Natural killer cell (primary cell): ENCODE results near the gene COG6. TPM values are rescaled to one million over a fixed set of nuclear protein-coding genes. Genes with fewer than 3 reads are reported as not detected.

Experiments used
- ATAC-seq, 3 donors: fragments of 150-1000 bp in 2 of 3; fragments of 200-7000 bp in 1 of 3; cut with Tn5 transposase; 1 replicate in 1 of 3; 2 replicates in 2 of 3; pipeline ENCODE4 v1.10.0; 2021; ENCODE audit warnings: mild to moderate bottlenecking in 2 of 3, moderate library complexity in 2 of 3
- DNase-seq, 2 donors: peaks; one replicate each; pipeline versions ENCODE4 v3.0.0 to v3.0.0-alpha.2; 2013 to 2021; ENCODE audit warnings: mixed read lengths in 1 of 2
- H3K27ac ChIP-seq: one replicate; pipeline ENCODE4 v1.5.1; 2013; ENCODE audit warnings: mild to moderate bottlenecking, low read length
- H3K27me3 ChIP-seq: one replicate; pipeline ENCODE4 v1.6.1; 2013; ENCODE audit warnings: low read length; ENCODE audit not compliant: control insufficient read depth, insufficient read depth
- H3K36me3 ChIP-seq: one replicate; pipeline ENCODE4 v1.6.1; 2013; ENCODE audit warnings: low read length; ENCODE audit not compliant: control insufficient read depth, insufficient read depth
- H3K4me1 ChIP-seq: one replicate; pipeline ENCODE4 v1.6.1; 2013; ENCODE audit warnings: low read length; ENCODE audit not compliant: control insufficient read depth, insufficient read depth
- H3K4me3 ChIP-seq: one replicate; pipeline ENCODE4 v1.5.1; 2013; ENCODE audit warnings: low read length
- H3K9me3 ChIP-seq: one replicate; pipeline ENCODE4 v1.6.1; 2013; ENCODE audit warnings: low read length; ENCODE audit not compliant: control insufficient read depth, insufficient read depth
- H3K27ac Mint-ChIP-seq, 2 donors: one replicate each; pipeline ENCODE4 v1.8.0; 2022; ENCODE audit warnings: mild to moderate bottlenecking in 2 of 2, mixed read lengths in 2 of 2, moderate library complexity in 1 of 2
- H3K27me3 Mint-ChIP-seq, 2 donors: one replicate each; pipeline ENCODE4 v1.8.0; 2022; ENCODE audit warnings: low read depth in 2 of 2, mixed read lengths in 2 of 2
- H3K36me3 Mint-ChIP-seq: one replicate; pipeline ENCODE4 v1.8.0; 2022; ENCODE audit warnings: mixed read lengths
- H3K4me1 Mint-ChIP-seq, 2 donors: one replicate each; pipeline ENCODE4 v1.8.0; 2022; ENCODE audit warnings: mixed read lengths in 2 of 2
- H3K4me3 Mint-ChIP-seq: one replicate; pipeline ENCODE4 v1.8.0; 2022; ENCODE audit warnings: mild to moderate bottlenecking, moderate library complexity, mixed read lengths
- H3K9me3 Mint-ChIP-seq, 2 donors: one replicate each; pipeline ENCODE4 v1.8.0; 2022; ENCODE audit warnings: mixed read lengths in 2 of 2
- WGBS: methylation state at CpG from one replicate; pipeline ENCODE4 v1.1.7; 2013; ENCODE audit warnings: missing lambda C conversion rate; ENCODE audit not compliant: insufficient coverage; 5-methylcytosine and 5-hydroxymethylcytosine counted together
- intact Hi-C: fragments of 100-400 bp; cut with micrococcal nuclease; formaldehyde crosslinking; loops from one replicate; pipeline ENCODE4 v1.14.2; 2022
- total RNA-seq, 4 donors: library from RNA; stranded (reverse); fragments of 120-200 nt in 1 of 4; gene quantifications; one replicate each; pipeline versions ENCODE4 v1.2.3 to v1.2.4, GENCODE V29; 2013 to 2022
- TF ChIP-seq, protein P1 (sequence below): fragments of 200-600 bp; IDR thresholded peaks from one replicate; pipeline ENCODE4 v1.8.0; 2022; ENCODE audit warnings: antibody characterized with exemption

The COG6 gene
- total RNA-seq, 3 donors from 2014 or later (not counting 1 experiment from before 2014, with no cell fraction given), result 30.2 to 36.0 (median 32.3) TPM

DNA sequence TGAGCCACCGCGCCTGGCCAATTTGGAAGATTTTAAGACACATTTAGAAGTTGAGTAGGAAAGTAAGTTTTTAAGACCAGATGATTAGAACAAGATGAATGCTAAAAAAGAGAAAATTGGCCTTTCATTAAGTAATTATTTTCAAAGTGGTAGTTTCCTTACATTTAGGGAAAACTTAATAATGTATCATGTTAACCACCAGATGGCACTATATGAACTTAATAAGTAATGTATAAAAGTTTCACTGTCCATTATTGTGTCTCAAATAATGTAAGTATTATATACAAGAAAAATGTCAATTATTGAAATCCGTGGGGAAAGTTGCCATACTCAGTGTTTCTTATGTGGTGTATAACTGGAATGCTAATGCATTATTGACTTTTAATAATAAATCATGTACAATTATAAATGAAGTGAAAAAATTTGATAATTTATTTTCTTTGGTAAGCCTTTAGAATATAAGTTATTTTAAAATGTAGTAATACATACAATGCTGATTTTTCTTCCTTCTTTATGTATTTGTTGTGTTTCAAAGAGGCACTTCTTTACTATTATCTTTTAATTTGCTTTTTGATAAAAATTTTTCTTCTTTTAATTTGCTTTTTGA is 29.2 kb downstream of the COG6 start:
- Mint-ChIP-seq H3K36me3 (no peaks in the 10 kb centered on the region), H3K9me3 (no peaks in the 10 kb centered on the region), H3K4me3 (no peak overlapping the region), H3K27me3 (no peaks in the 10 kb centered on the region), H3K27ac (no peak overlapping the region), H3K4me1 (peaks cover 14% of the 10 kb centered on the region in 2 donors)
- peak in 1 of 2 donors; percentile 48 for DNase-seq
- H3K9me3 ChIP-seq, result no peaks in the 10 kb centered on the region
- peak in 1 of 3 donors; percentile 46 for ATAC-seq
- H3K36me3 ChIP-seq, result peaks cover 38% of the 10 kb centered on the region
- no peak overlapping the region for H3K27ac ChIP-seq
- TF ChIP-seq, protein P1, sequence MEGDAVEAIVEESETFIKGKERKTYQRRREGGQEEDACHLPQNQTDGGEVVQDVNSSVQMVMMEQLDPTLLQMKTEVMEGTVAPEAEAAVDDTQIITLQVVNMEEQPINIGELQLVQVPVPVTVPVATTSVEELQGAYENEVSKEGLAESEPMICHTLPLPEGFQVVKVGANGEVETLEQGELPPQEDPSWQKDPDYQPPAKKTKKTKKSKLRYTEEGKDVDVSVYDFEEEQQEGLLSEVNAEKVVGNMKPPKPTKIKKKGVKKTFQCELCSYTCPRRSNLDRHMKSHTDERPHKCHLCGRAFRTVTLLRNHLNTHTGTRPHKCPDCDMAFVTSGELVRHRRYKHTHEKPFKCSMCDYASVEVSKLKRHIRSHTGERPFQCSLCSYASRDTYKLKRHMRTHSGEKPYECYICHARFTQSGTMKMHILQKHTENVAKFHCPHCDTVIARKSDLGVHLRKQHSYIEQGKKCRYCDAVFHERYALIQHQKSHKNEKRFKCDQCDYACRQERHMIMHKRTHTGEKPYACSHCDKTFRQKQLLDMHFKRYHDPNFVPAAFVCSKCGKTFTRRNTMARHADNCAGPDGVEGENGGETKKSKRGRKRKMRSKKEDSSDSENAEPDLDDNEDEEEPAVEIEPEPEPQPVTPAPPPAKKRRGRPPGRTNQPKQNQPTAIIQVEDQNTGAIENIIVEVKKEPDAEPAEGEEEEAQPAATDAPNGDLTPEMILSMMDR, result peak; percentile 63
- no peaks in the 10 kb centered on the region for H3K4me1 ChIP-seq
- 100% methylated on average over 2 of the region's 3 CpGs for WGBS
- intact Hi-C loops, result loop anchor here (2.0 to 5.0 kb wide), 2 partner anchors 258 to 998 kb away; no protein-coding TSS in a partner anchor
- H3K27me3 ChIP-seq, result no peaks in the 10 kb centered on the region
- H3K4me3 ChIP-seq, result no peak overlapping the region

DNA sequence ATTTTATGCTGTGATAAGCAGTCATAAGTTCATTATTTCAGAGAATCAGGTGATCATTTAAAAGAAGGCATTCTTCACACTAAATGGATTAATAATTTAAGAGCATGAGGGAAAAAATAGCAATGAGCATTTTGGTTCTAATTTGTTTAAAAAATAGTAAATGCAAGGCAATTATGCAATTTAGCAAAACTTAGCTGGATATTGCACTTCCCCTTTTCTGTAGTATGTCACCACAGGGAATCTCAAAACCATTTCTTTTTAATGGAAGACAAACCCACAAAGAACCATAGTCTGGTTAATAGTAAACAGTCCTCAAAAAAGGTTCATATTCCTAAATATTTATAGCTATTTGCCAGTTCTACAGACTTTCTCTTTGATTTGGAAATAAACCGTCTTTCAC is 30.2 kb downstream of the COG6 start:
- Histone ChIP-seq H3K36me3 (peaks cover 34% of the 10 kb centered on the region), H3K27ac (no peak overlapping the region), H3K27me3 (no peaks in the 10 kb centered on the region), H3K4me1 (no peaks in the 10 kb centered on the region), H3K4me3 (no peak overlapping the region), H3K9me3 (no peaks in the 10 kb centered on the region)
- WGBS, result no CpG with 5 or more reads among the region's 1 CpG
- Mint-ChIP-seq H3K27me3 (no peaks in the 10 kb centered on the region), H3K4me3 (no peak overlapping the region), H3K9me3 (no peaks in the 10 kb centered on the region), H3K27ac (no peak overlapping the region), H3K4me1 (peaks cover 14% of the 10 kb centered on the region in 2 donors), H3K36me3 (no peaks in the 10 kb centered on the region)
- TF ChIP-seq, protein P1, result no peak
- ATAC-seq (no peak), DNase-seq (no peak)
- intact Hi-C loops, result loop anchor here (2.0 to 5.0 kb wide), 2 partner anchors 257 to 997 kb away; no protein-coding TSS in a partner anchor

DNA sequence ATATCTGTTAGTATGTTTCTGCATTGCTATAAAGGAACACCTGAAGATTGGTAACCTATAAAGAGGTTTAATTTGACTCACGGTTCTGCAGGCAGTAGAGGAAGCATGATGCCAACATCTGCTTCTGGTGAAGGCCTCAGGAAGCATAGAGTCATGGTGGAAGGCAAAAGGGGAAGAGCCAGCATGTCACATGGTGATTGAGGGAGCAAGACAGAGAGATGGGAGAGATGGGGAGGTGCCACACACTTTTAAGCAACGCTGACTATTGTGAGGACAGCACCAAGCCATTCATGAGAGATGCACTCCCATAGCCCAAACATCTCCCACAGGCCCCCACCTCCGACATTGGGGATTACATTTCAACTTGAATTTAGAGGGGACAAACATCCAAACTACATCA is 32.8 kb downstream of the COG6 start:
- H3K9me3 ChIP-seq, result no peaks in the 10 kb centered on the region
- ATAC-seq, result peak; percentile 2 to 45 (median 29)
- 73% methylated on average over 2 of the region's 3 CpGs for whole genome bisulfite sequencing
- H3K27me3 ChIP-seq, result no peaks in the 10 kb centered on the region
- Mint-ChIP-seq H3K27ac (peak overlapping the region; percentile 41 to 86), H3K4me3 (no peak overlapping the region), H3K36me3 (no peaks in the 10 kb centered on the region), H3K9me3 (no peaks in the 10 kb centered on the region), H3K4me1 (peaks cover 14% of the 10 kb centered on the region in 2 donors), H3K27me3 (no peaks in the 10 kb centered on the region)
- no peak for DNase-seq
- intact Hi-C loops, result loop anchor here (5.0 kb wide), 1 partner anchor 254 kb away; no protein-coding TSS in a partner anchor
- no peaks in the 10 kb centered on the region for H3K4me1 ChIP-seq
- peak overlapping the region; percentile 28 for H3K27ac ChIP-seq
- peaks cover 16% of the 10 kb centered on the region for H3K36me3 ChIP-seq
- TF ChIP-seq, protein P1, result no peak
- no peak overlapping the region for H3K4me3 ChIP-seq
